ENCODE measurements around the gene KRTAP10-10. TPM values are rescaled to one million over a fixed set of nuclear protein-coding genes. Genes with fewer than 3 reads are reported as not detected.
"Not testable (repeated sequence)": the region's sequence is repeated elsewhere in the genome, so short reads cannot be mapped to it uniquely, and the experiment has no call there.

The KRTAP10-10 gene
- total RNA-seq, 1 donor from 2014 or later = not detected

- no peak for DNase-seq (ENCODE audit: low spot score)
These were observed 34.7 kb upstream of the KRTAP10-10 start for GRCh38 chr21:44602463-44602850.

- DNase-seq (ENCODE audit: low spot score) = no peak
These were observed 33.9 kb upstream of the KRTAP10-10 start for GRCh38 chr21:44603109-44603875.

DNA sequence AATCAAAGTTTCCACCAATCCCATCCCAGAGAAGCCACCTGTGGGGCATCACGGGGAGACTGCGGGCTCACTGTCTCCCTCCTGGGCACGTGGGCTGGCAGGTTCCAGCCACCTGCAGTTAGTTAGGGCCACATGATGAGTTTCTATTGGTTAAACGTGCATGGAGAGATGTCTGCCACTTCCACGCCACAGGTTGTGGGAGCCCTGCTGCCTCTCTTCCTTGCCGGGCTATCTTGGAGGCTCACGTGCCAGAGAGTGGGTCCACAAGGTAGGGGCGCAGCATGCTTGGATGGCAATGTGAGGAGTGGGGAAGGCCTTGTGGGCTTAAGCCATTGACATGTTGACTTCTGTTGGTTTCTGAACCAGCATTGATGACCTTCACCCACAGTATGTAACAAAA is 33.2 kb upstream of the KRTAP10-10 start:
- no peak for DNase-seq (ENCODE audit: low spot score)

DNA sequence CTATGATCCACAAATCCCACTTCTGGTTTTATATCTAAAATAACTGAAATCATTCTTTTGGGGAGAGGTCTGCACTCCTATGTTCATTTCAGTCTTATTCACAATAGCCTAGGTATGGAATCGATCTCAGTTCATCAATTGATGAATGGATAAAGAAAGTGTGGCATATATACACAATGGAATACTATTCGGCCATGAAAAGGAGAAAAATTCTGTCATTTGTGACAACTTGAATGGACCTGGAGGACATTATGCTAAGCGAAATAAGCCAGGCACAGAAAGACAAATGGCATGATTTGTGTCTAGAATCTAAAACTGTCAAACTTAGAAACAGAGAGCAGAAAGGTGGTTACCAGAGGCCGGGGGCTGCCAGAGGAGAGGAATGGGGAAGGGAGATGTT is 30.7 kb upstream of the KRTAP10-10 start:
- no peak for DNase-seq (ENCODE audit: low spot score)

GRCh38 chr21:44609193-44609592 is 28.0 kb upstream of the KRTAP10-10 start:
- no peak for DNase-seq (ENCODE audit: low spot score)

DNA sequence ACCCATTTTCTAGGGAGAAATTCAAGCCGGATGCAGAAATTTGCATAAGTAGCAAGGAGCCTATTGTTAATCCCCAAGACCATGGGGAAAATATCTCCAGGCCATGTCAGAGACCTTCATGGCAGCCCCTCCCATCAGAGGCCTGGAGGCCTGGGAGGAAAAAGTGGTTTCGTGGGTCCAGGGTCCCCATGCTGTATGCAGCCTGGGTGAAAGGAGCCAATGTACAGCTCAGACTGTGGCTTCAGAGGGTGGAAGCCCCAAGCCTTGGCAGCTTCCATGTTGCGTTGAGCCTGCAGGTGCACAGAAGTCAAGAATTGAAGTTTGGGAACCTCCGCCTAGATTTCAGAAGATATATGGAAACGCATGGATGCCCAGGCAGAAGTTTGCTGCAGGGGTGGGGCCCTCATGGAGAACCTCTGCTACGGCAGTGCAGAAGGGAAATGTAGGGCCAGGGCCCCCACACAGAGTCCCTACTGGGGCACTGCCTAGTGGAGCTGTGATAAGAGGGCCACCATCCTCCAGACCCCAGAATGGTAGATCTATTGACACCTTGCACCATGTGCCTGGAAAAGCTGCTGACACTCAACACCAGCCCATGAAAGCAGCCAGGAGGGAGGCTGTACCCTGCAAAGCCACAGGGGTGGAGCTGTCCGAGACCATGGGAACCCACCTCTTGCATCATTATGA is 26.9 kb upstream of the KRTAP10-10 start:
- not testable (repeated sequence) for DNase-seq (ENCODE audit: low spot score)

GRCh38 chr21:44611551-44611950 is 25.6 kb upstream of the KRTAP10-10 start:
- DNase-seq (ENCODE audit: low spot score) = no peak

- DNase-seq (ENCODE audit: low spot score) = no peak
These were observed 25.1 kb upstream of the KRTAP10-10 start, which contains the start of gene KRTAP10-8 for GRCh38 chr21:44612029-44612486. Gene KRTAP10-8 (plus strand): TSS chr21:44612079. CDS start chr21:44612101, 22 bp downstream.

- DNase-seq (ENCODE audit: low spot score) = no peak
These were observed 24.4 kb upstream of the KRTAP10-10 start for GRCh38 chr21:44612669-44613229.

DNA sequence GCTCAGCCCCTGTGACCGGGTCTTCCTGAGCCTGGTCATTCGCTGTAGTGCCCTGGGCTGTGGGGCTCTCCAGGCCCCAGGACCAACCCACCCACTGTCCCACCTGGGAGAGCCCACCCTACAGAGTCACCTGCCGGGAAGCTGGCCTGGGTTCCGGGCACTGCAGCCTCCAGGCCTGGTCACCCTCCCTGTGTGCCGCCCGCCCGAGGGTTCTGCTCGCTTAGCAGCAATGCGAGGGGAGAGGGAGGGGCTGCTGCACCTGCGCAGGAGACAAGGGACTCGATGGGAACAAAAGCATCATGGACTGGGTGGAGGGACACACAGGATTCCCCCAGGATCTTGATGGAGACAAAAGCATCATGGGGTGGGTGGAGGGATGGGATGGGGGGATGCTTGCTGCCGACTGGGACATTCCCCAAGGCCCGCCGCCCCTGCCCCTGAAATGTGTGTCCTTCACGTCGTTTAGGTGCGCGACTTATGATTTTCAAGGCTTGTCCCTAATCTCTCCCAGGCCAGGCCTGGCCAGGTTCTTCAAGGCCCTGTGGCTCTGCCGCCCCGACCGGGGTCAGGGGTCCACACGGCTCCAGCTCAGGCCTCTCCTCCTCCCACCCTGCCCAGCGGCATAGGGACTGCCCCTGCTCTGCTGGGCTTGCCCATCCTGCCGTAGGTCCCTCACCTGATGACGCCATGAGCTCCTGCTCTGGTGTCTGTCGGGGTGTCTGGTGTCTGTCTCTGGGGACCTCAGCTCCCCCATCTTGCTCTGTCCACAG is 23.6 kb upstream of the KRTAP10-10 start:
- no peak for DNase-seq (ENCODE audit: low spot score)

- DNase-seq (ENCODE audit: low spot score) = no peak
These were observed 23.0 kb upstream of the KRTAP10-10 start for GRCh38 chr21:44614161-44614631.

DNA sequence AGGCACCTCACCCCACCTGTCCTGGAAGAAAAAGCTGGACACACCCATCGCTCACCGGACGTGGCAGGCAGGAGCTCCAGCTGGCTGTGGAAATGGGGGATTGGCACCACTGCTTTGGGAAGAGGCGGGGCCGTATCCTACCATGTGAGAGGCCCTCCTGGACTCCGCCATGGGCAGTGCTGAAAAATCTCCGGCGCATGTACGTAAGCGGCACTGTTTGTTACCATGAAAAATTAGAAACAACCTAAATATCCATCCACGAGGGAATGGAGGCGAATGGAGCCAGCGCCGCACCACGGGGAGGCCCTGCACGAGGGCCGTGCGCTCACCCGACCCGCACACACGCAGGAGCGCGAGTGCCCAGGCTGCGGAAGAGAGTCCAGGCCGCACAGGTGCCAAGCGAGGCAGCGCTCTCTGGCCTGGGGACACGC is 22.2 kb upstream of the KRTAP10-10 start:
- DNase-seq (ENCODE audit: low spot score) = no peak

- DNase-seq (ENCODE audit: low spot score) = no peak
These were observed 21.7 kb upstream of the KRTAP10-10 start for GRCh38 chr21:44615466-44615865.

DNA sequence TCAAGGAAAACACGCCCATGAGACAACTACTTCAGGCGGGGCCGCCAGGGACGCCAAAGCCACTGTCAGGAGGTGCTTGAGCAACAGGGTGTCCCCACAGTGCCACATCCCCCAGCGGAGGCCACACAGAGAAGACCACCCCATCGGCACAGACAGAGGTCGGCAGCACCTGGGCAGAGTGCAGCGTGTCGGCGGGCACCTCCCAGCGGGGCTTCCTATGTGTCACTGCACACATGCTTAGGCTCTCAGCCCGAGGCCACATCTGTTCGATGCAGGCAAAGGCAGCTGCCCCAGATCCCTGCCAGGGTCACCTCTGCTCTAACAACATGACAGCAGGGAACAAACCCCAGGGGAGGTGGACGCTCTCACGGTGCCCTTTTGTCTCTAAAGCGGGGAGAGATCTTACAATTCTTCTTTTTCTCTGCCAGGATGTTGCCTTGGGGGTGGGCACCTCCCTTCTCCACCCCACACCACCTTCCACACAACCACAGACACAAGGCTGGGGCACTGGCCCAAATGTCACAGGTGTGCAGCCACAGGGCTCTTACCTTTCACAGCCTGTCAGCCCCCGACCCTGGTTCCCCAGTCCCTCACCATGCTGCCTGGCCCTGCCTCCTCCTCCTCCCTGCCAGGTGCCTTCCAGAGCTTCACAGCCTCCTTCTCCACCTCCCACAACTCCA is 21.1 kb upstream of the KRTAP10-10 start:
- DNase-seq (ENCODE audit: low spot score) = no peak

- DNase-seq (ENCODE audit: low spot score) = no peak
These were observed 20.6 kb upstream of the KRTAP10-10 start for GRCh38 chr21:44616591-44616926.

- DNase-seq (ENCODE audit: low spot score) = no peak
These were observed 20.1 kb upstream of the KRTAP10-10 start for GRCh38 chr21:44617071-44617501.

- DNase-seq (ENCODE audit: low spot score) = peak; percentile 39
These were observed 18.7 kb upstream of the KRTAP10-10 start for GRCh38 chr21:44618504-44618903.

GRCh38 chr21:44618909-44619308 is 18.2 kb upstream of the KRTAP10-10 start:
- peak; percentile 16 for DNase-seq (ENCODE audit: low spot score)

DNA sequence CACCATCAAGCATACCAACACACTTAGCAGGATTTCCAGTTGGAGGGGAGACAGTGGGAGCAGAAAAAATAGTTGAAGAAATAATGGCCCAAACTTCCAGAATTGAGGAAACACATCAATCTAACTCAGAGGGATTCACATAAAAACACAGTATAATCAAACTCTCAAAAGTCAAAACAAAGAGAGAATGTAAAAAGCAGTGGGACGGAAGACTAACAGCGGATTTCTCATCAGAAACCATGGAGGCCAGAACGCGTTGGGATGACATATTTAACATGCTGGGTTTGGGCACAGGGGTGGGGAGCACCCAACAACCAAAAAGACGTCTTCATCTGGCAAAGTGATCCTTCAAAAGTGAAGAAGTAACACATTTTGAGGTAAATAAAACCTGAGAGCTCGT is 17.3 kb upstream of the KRTAP10-10 start:
- no peak for DNase-seq (ENCODE audit: low spot score)

DNA sequence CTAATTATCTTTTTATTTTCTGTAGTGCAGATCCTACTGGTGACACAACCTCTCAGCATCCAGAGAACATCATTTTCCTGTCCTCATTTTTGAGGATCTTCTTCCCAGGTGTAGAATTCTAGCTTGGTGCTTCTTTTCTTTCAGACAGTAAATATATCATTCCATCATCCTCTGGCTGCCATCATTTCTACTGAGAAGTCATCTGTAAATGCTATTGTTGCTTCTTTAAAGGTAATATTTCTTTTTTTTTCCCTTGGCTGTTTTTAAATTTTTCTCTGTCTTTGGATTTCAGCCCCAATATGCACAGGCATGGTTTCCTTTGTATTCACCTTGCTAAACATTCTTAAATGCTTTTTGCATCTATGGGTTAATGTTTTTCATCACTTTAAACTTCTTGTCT is 13.6 kb upstream of the KRTAP10-10 start:
- DNase-seq (ENCODE audit: low spot score) = no peak

GRCh38 chr21:44625756-44626155 is 11.4 kb upstream of the KRTAP10-10 start:
- no peak for DNase-seq (ENCODE audit: low spot score)
